ENCODE results near the gene JAM3. TPM values are rescaled to one million over a fixed set of nuclear protein-coding genes. Genes with fewer than 3 reads are reported as not detected.

JAM3 gene
- total and polyA plus RNA-seq, 2 of the 4 experiments (the other 2 are of a cell fraction), result 38.0 to 71.5 TPM

GRCh38 chr11:134134167-134134566 is 65.3 kb downstream of the JAM3 start:
- POLR2A ChIA-PET (ENCODE audit: unreplicated experiment), result no interaction called here
- H3K14ac ChIP-seq (replicated peaks; ENCODE audit: low read depth, low read length), result no peak overlapping the region

More at GRCh38 chr11:134134167-134134566, 65.3 kb downstream of the JAM3 start:
- H3K4ac ChIP-seq (ENCODE audit: low read depth, low read length), result no peak overlapping the region
- intact Hi-C loops (cut with micrococcal nuclease), result no loop called here
- no peak overlapping the region for H4K91ac ChIP-seq (ENCODE audit: insufficient read depth, low read depth, low read length)
- no peaks in the 10 kb centered on the region; the same call in 1 of the 2 replicates for H3K4me1 ChIP-seq (ENCODE audit: control insufficient read depth, insufficient read depth, low read length)
- in situ Hi-C loops (cut with MboI; ENCODE audit: low sequenced_read_pairs), result no loop called here
- no peak for ATAC-seq (ENCODE audit: low read depth)
- H2BK20ac ChIP-seq (ENCODE audit: low read depth, low read length), result no peak overlapping the region
- no peak overlapping the region for H2AK9ac ChIP-seq (replicated peaks; ENCODE audit: low read depth, low read length, poor library complexity)
- TF ChIP-seq CEBPB (IDR thresholded peaks at IDR 0.05; ENCODE audit: low read depth, low read length), result no peak
- TF ChIP-seq MAZ (IDR thresholded peaks at IDR 0.05; ENCODE audit: borderline replicate concordance, low read depth, low read length), result no peak
- TF ChIP-seq RAD21 (IDR thresholded peaks at IDR 0.05; ENCODE audit: low read length), result no peak
- TF ChIP-seq USF2 (IDR thresholded peaks at IDR 0.05; ENCODE audit: low read depth, low read length), result no peak
- TF ChIP-seq RFX5 (IDR thresholded peaks at IDR 0.05; ENCODE audit: low read depth, low read length), result no peak
- no peak for TF ChIP-seq SMC3 (IDR thresholded peaks at IDR 0.05; ENCODE audit: low read depth, low read length)
- no peak for TF ChIP-seq ELK1 (IDR thresholded peaks at IDR 0.05; ENCODE audit: borderline replicate concordance, low read depth, low read length)
- TF ChIP-seq CHD1 (IDR thresholded peaks at IDR 0.05; ENCODE audit: low read depth, low read length), result no peak
- no peak for TF ChIP-seq MXI1 (IDR thresholded peaks at IDR 0.05; ENCODE audit: borderline replicate concordance, low read depth, low read length)
- no peak for TF ChIP-seq FOS (IDR thresholded peaks at IDR 0.05; ENCODE audit: low read depth, low read length)
- no peak for TF ChIP-seq MAFK (IDR thresholded peaks at IDR 0.05; ENCODE audit: low read depth, low read length)
- no peak for TF ChIP-seq CTCF (conservative IDR thresholded peaks at IDR 0.05; ENCODE audit: low read depth, low read length)
- no peak overlapping the region for H2AFZ ChIP-seq (replicated peaks; ENCODE audit: low read length, poor library complexity)
- no peaks in the 10 kb centered on the region for H4K20me1 ChIP-seq (ENCODE audit: insufficient read depth, low read length)
- no peak overlapping the region for H2AK5ac ChIP-seq (ENCODE audit: low read depth, low read length)
- no peaks in the 10 kb centered on the region for H3K27me3 ChIP-seq (ENCODE audit: control insufficient read depth, insufficient read depth, low read length)
- BruUV-seq (replicated peaks), result no TSS peak
- H2BK120ac ChIP-seq (ENCODE audit: low read depth, low read length), result no peak overlapping the region
- CTCF ChIA-PET, result interaction anchor here (0.6 kb wide), 2 partner anchors 78 to 84 kb away, joined by 4 read pairs; no protein-coding TSS in a partner anchor
- no peak overlapping the region for H3K18ac ChIP-seq (ENCODE audit: low read depth, low read length)
- no peaks in the 10 kb centered on the region for H3K36me3 ChIP-seq (ENCODE audit: control insufficient read depth, insufficient read depth, low read length)
- no peak overlapping the region for H3K23ac ChIP-seq (ENCODE audit: low read depth, low read length)
- no peak overlapping the region for H3K27ac ChIP-seq (ENCODE audit: insufficient read depth, low read length)
- no peak overlapping the region for H3K4me2 ChIP-seq (ENCODE audit: low read depth, low read length)
- no peak overlapping the region for H4K8ac ChIP-seq (ENCODE audit: low read depth in 2 of 2, low read length in 2 of 2)
- H2BK15ac ChIP-seq (ENCODE audit: low read depth, low read length), result no peak overlapping the region
- peaks cover 3 to 13% of the 10 kb centered on the region in 2 experiments; a peak in 2 of 4 replicates for H3K79me1 ChIP-seq (ENCODE audit: low read depth in 1 of 2, low read length in 2 of 2)
- H3K9ac ChIP-seq (ENCODE audit: low read depth, low read length), result no peak overlapping the region
- H4K5ac ChIP-seq (ENCODE audit: low read depth, low read length), result no peak overlapping the region
- no peaks in the 10 kb centered on the region for H3K9me1 ChIP-seq (ENCODE audit: insufficient read depth, low read length)
- dilution Hi-C loops (cut with HindIII; ENCODE audit: low sequenced_read_pairs, unreplicated experiment), result no loop called here
- no peak overlapping the region for H3K56ac ChIP-seq (ENCODE audit: extremely low read depth, insufficient read depth, low read length)
- no peak overlapping the region for H2BK5ac ChIP-seq (ENCODE audit: low read depth, low read length, poor library complexity, severe bottlenecking)
- H3K9me3 ChIP-seq (ENCODE audit: control insufficient read depth, insufficient read depth, low read length), result peaks cover 2% of the 10 kb centered on the region; the same call in 1 of the 2 replicates
- no peak overlapping the region for H3K4me3 ChIP-seq (ENCODE audit: insufficient read depth, low read depth, low read length)
- no peak for DNase-seq
- no CpG with 5 or more reads among the region's 1 CpG for WGBS, 2 experiments (ENCODE audit: extremely low coverage in 2 of 2, insufficient read length in 1 of 2)
